Epithelial cell of esophagus (primary cell): Measurements from ENCODE around the gene ITGB7.

Source experiments
- DNase-seq: peaks from one replicate; pipeline ENCODE4 v3.0.0; 2010; ENCODE audit warnings: low read depth
- H3K4me3 ChIP-seq: 2 replicates; pipeline ENCODE4 v1.5.1; 2011; ENCODE audit warnings: mild to moderate bottlenecking, low read length, control low read depth
- TF ChIP-seq, protein P1 (sequence below): IDR thresholded peaks from 2 replicates; pipeline ENCODE4 v1.5.1; 2011; ENCODE audit warnings: low read depth, mild to moderate bottlenecking, low read length, control low read depth, inconsistent platforms; ENCODE audit not compliant: insufficient read depth; ENCODE audit errors: missing control alignments

ITGB7 gene

DNA sequence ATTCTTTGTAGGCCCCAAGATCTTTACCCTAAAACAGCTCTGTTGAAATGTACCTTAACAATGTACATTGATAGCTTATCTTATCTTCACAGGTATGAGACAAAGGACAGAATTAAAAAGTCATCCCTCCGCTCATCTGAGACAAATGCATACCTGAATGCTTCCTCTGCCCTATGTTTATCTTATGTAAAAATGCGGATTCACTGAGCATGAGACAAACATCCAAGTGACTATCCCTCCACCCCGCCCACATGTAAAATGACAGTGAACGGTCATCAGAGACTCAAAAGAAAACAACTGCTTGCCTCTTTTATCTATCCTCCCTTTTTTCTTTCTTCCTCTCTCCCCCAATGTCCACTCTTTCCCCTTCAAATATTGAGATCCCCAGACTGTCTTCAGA, 63.7 kb downstream of the ITGB7 start:
- TF ChIP-seq, protein P1, sequence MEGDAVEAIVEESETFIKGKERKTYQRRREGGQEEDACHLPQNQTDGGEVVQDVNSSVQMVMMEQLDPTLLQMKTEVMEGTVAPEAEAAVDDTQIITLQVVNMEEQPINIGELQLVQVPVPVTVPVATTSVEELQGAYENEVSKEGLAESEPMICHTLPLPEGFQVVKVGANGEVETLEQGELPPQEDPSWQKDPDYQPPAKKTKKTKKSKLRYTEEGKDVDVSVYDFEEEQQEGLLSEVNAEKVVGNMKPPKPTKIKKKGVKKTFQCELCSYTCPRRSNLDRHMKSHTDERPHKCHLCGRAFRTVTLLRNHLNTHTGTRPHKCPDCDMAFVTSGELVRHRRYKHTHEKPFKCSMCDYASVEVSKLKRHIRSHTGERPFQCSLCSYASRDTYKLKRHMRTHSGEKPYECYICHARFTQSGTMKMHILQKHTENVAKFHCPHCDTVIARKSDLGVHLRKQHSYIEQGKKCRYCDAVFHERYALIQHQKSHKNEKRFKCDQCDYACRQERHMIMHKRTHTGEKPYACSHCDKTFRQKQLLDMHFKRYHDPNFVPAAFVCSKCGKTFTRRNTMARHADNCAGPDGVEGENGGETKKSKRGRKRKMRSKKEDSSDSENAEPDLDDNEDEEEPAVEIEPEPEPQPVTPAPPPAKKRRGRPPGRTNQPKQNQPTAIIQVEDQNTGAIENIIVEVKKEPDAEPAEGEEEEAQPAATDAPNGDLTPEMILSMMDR = no peak
- DNase-seq = no peak
- no peak overlapping the region for H3K4me3 ChIP-seq
